H1 (cell line): ENCODE measurements around the gene TCF7. TPM values are rescaled to one million over a fixed set of nuclear protein-coding genes. Genes with fewer than 3 reads are reported as not detected.

Experiments
- RXRA ChIP-seq: IDR thresholded peaks from 2 replicates; pipeline ENCODE4 v1.6.1; 2011; ENCODE audit warnings: low read depth, mild to moderate bottlenecking, low read length, moderate library complexity; ENCODE audit not compliant: insufficient read depth
- SIX5 ChIP-seq: IDR thresholded peaks from 2 replicates; pipeline ENCODE4 v1.6.1; 2011; ENCODE audit warnings: mild to moderate bottlenecking, low read depth, low read length
- SP1 ChIP-seq: IDR thresholded peaks from 2 replicates; pipeline ENCODE4 v1.6.1; 2011; ENCODE audit warnings: low read depth, low read length
- polyA plus RNA-seq, 7 experiments: library from polyadenylated mRNA; depleted of rRNA in 3 of 7; stranded (reverse) in 5 of 7; unstranded in 2 of 7; fragments of >200 nt in 5 of 7; fragments of 200-250 nt in 2 of 7; gene quantifications; 1 replicate in 5 of 7; 2 replicates in 1 of 7; 4 replicates in 1 of 7; pipeline versions ENCODE4 v1.2.1 to v1.2.3, GENCODE V29; 2011 to 2013; ENCODE audit warnings: missing spikeins in 2 of 7, mixed read lengths in 2 of 7
- total RNA-seq: library from RNA; stranded (reverse); fragmentation: NEBNext Ultra II Directional; extraction: Animal tissue kit (Norgen Biotek cat#: 25700); gene quantifications from 2 replicates; pipeline ENCODE4 v1.2.1, GENCODE V29; 2021

TCF7 gene
- total and polyA plus RNA-seq, 2 of the 8 experiments (the other 6 are each of a cell fraction or from before 2014, with no cell fraction given): 4.7 to 8.5 TPM

DNA sequence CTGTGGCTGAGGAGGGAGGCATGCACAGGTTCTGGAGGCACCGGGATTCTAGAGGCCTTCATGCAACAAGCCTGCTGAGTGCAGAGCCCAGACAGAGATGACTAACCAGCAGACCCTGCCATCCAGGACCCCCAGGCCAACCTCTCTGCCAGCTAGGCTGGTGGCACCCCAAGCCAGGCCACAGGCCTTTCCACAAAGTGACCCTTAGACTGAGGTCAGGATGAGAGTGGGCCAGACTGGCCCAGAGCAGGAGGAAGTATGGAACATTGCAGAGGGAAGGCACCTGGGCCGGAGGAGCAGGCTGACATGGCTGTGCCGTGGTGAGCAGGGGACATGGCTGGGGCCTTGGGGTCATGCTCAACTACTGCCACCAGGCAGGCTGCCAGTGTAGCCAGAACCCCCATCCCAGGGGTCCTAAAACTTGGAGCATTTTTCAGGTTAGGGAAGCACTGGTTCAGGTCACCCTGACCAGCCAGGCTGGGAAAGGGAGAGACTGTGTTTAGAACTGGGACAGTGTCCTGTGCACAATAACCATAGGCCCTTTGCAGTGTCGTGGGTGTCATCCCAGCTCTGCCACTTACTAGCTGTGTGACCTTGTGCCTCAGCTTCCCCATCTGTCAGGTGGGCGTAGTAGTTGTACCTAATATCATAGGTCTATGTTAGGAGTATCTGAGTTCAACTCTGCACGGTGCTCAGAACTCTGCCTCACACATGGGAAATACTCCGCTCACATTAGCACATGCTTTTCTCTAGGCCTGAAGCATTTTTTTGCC lies 17.3 kb downstream of the TCF7 start (continued):
- TF ChIP-seq RXRA (no peak), SIX5 (no peak), SP1 (no peak)
